Activated CD4-positive, alpha-beta memory T cell treated with anti-CD3 and anti-CD28 coated beads for 36 hours (primary cell): ENCODE results near the gene TAL1. TPM values are rescaled to one million over a fixed set of nuclear protein-coding genes. Genes with fewer than 3 reads are reported as not detected.

ENCODE experiments used
- CTCF ChIA-PET: fragments of 350-600 bp; sonication (Branson Sonifier 250); formaldehyde crosslinking; loops from one replicate; lab custom pipeline; 2021; ENCODE audit warnings: antibody characterized with exemption, inconsistent platforms; lab: Charles Lee
- POLR2A ChIA-PET: fragments of 350-600 bp; sonication (Branson Sonifier 250); formaldehyde crosslinking; loops from one replicate; lab custom pipeline; 2021; ENCODE audit warnings: antibody characterized with exemption; lab: Charles Lee
- DNase-seq: peaks from one replicate; pipeline ENCODE4 v3.0.0-alpha.2; 2020
- H3K27ac Mint-ChIP-seq: one replicate; pipeline ENCODE4 v1.8.0; 2021; ENCODE audit warnings: mixed read lengths
- H3K27me3 Mint-ChIP-seq: one replicate; pipeline ENCODE4 v1.8.0; 2021; ENCODE audit warnings: mixed read lengths
- H3K36me3 Mint-ChIP-seq: one replicate; pipeline ENCODE4 v1.8.0; 2021; ENCODE audit warnings: mixed read lengths
- H3K4me1 Mint-ChIP-seq: one replicate; pipeline ENCODE4 v1.8.0; 2021; ENCODE audit warnings: low read depth, mixed read lengths
- H3K4me3 Mint-ChIP-seq: one replicate; pipeline ENCODE4 v1.8.0; 2021; ENCODE audit warnings: mild to moderate bottlenecking, mixed read lengths
- H3K9me3 Mint-ChIP-seq: one replicate; pipeline ENCODE4 v1.8.0; 2021; ENCODE audit warnings: mixed read lengths
- intact Hi-C: fragments of 100-400 bp; cut with micrococcal nuclease; formaldehyde crosslinking; loops from one replicate; pipeline ENCODE4 v1.15.1; 2023
- total RNA-seq, 2 experiments: library from RNA; stranded (reverse); gene quantifications; one replicate each; pipeline ENCODE4 v1.2.3, GENCODE V29; 2021

TAL1 gene
- total RNA-seq, 2 experiments from 2014 or later = 0.07 TPM; not detected in 1

GRCh38 chr1:47183308-47184089, 48.5 kb downstream of the TAL1 start:
- intact Hi-C loops = no loop called here
- DNase-seq = no peak
- Mint-ChIP-seq H3K9me3 (no peaks in the 10 kb centered on the region), H3K27me3 (peaks cover 27% of the 10 kb centered on the region), H3K36me3 (no peaks in the 10 kb centered on the region), H3K4me1 (peaks cover 8% of the 10 kb centered on the region), H3K27ac (no peak overlapping the region), H3K4me3 (no peak overlapping the region)
- ChIA-PET CTCF (interaction anchor here (1.1 to 6.1 kb wide), 4 partner anchors 8 to 80 kb away, joined by 6 to 109 read pairs (median 14); partner anchors contain the start of gene PDZK1IP1), POLR2A (no interaction called here)

- H3K27me3 Mint-ChIP-seq = peaks cover 27% of the 10 kb centered on the region
- no peak overlapping the region for H3K4me3 Mint-ChIP-seq
- intact Hi-C loops = no loop called here
- no peaks in the 10 kb centered on the region for H3K36me3 Mint-ChIP-seq
- DNase-seq = no peak
- peaks cover 8% of the 10 kb centered on the region for H3K4me1 Mint-ChIP-seq
- H3K27ac Mint-ChIP-seq = no peak overlapping the region
- ChIA-PET CTCF (interaction anchor here (1.3 to 6.1 kb wide), 2 partner anchors 9 to 80 kb away, joined by 6 to 109 read pairs; partner anchors contain the start of gene PDZK1IP1), POLR2A (no interaction called here)
- no peaks in the 10 kb centered on the region for H3K9me3 Mint-ChIP-seq
Measured at GRCh38 chr1:47182676-47183235, 49.3 kb downstream of the TAL1 start.

GRCh38 chr1:47181955-47182675, 49.9 kb downstream of the TAL1 start:
- Mint-ChIP-seq H3K27me3 (peaks cover 27% of the 10 kb centered on the region), H3K36me3 (no peaks in the 10 kb centered on the region), H3K4me1 (peaks cover 8% of the 10 kb centered on the region), H3K4me3 (no peak overlapping the region), H3K27ac (no peak overlapping the region), H3K9me3 (no peaks in the 10 kb centered on the region)
- DNase-seq = no peak
- ChIA-PET CTCF (interaction anchor here (1.1 to 6.1 kb wide), 2 partner anchors 9 to 10 kb away, joined by 3 to 109 read pairs; partner anchors contain the start of gene PDZK1IP1), POLR2A (no interaction called here)
- intact Hi-C loops = no loop called here

GRCh38 chr1:47181095-47181954, 50.7 kb downstream of the TAL1 start:
- POLR2A ChIA-PET = no interaction called here
- peaks cover 8% of the 10 kb centered on the region for H3K4me1 Mint-ChIP-seq
- H3K27me3 Mint-ChIP-seq = peaks cover 27% of the 10 kb centered on the region
- no peak overlapping the region for H3K4me3 Mint-ChIP-seq
- no peak for DNase-seq
- CTCF ChIA-PET = interaction anchor here (1.1 to 6.1 kb wide), 4 partner anchors 8 to 256 kb away, joined by 3 to 109 read pairs (median 16); partner anchors contain the start of genes FOXD2 and PDZK1IP1
- no peak overlapping the region for H3K27ac Mint-ChIP-seq
- intact Hi-C loops = no loop called here
- H3K36me3 Mint-ChIP-seq = no peaks in the 10 kb centered on the region
- H3K9me3 Mint-ChIP-seq = no peaks in the 10 kb centered on the region

GRCh38 chr1:47180603-47181094, 51.4 kb downstream of the TAL1 start:
- CTCF ChIA-PET = interaction anchor here (1.1 to 6.1 kb wide), 4 partner anchors 7 to 257 kb away, joined by 3 to 109 read pairs (median 16); partner anchors contain the start of genes FOXD2 and PDZK1IP1
- POLR2A ChIA-PET = no interaction called here
- H3K4me3 Mint-ChIP-seq = no peak overlapping the region
- H3K9me3 Mint-ChIP-seq = no peaks in the 10 kb centered on the region
- no peaks in the 10 kb centered on the region for H3K36me3 Mint-ChIP-seq
- peaks cover 29% of the 10 kb centered on the region for H3K27me3 Mint-ChIP-seq
- intact Hi-C loops = no loop called here
- no peak overlapping the region for H3K27ac Mint-ChIP-seq
- H3K4me1 Mint-ChIP-seq = peaks cover 8% of the 10 kb centered on the region
- no peak for DNase-seq

- CTCF ChIA-PET = interaction anchor here (1.0 to 6.4 kb wide), 14 partner anchors 9 to 546 kb away, joined by 3 to 109 read pairs (median 8); partner anchors contain the start of genes FOXD2, PDZK1IP1 and STIL
- Mint-ChIP-seq H3K4me3 (no peak overlapping the region), H3K27me3 (peaks cover 27% of the 10 kb centered on the region), H3K36me3 (no peaks in the 10 kb centered on the region), H3K4me1 (peaks cover 8% of the 10 kb centered on the region), H3K9me3 (no peaks in the 10 kb centered on the region), H3K27ac (no peak overlapping the region)
- POLR2A ChIA-PET = no interaction called here
- intact Hi-C loops = loop anchor here (1.0 to 10.0 kb wide), 5 partner anchors 83 to 547 kb away; partner anchors contain the start of gene STIL
- DNase-seq = no peak
Measured at GRCh38 chr1:47179988-47180563, 51.9 kb downstream of the TAL1 start.

- Mint-ChIP-seq H3K4me3 (peak overlapping the region; percentile 74), H3K4me1 (peaks cover 8% of the 10 kb centered on the region), H3K27ac (no peak overlapping the region), H3K9me3 (no peaks in the 10 kb centered on the region), H3K27me3 (peaks cover 29% of the 10 kb centered on the region), H3K36me3 (no peaks in the 10 kb centered on the region)
- peak; percentile 91 for DNase-seq
- POLR2A ChIA-PET = interaction anchor here (0.8 to 1.0 kb wide), 2 partner anchors 11 to 154 kb away, joined by 3 to 6 read pairs; partner anchors contain the start of genes CMPK1 and PDZK1IP1
- intact Hi-C loops = loop anchor here (1.0 to 10.0 kb wide), 5 partner anchors 84 to 548 kb away; partner anchors contain the start of gene STIL
- CTCF ChIA-PET = interaction anchor here (0.6 to 6.4 kb wide), 45 partner anchors 9 to 810 kb away, joined by 3 to 109 read pairs (median 4); partner anchors contain the start of genes CMPK1, FOXD2, PDZK1IP1 and STIL
Measured at GRCh38 chr1:47179017-47179987, 52.7 kb downstream of the TAL1 start.

- Mint-ChIP-seq H3K27me3 (peaks cover 31% of the 10 kb centered on the region), H3K4me3 (peak overlapping the region; percentile 74), H3K4me1 (peaks cover 8% of the 10 kb centered on the region), H3K36me3 (no peaks in the 10 kb centered on the region), H3K9me3 (no peaks in the 10 kb centered on the region), H3K27ac (no peak overlapping the region)
- POLR2A ChIA-PET = interaction anchor here (1.0 kb wide), 1 partner anchor 155 kb away, joined by 3 read pairs; the partner anchor contains the start of gene CMPK1
- CTCF ChIA-PET = interaction anchor here (0.6 to 6.4 kb wide), 37 partner anchors 10 to 549 kb away, joined by 3 to 109 read pairs (median 4); partner anchors contain the start of genes FOXD2, PDZK1IP1 and STIL
- no peak for DNase-seq
- intact Hi-C loops = loop anchor here (1.0 to 10.0 kb wide), 5 partner anchors 85 to 549 kb away; partner anchors contain the start of gene STIL
Measured at GRCh38 chr1:47178654-47179016, 53.4 kb downstream of the TAL1 start.

GRCh38 chr1:47178020-47178419, 54.0 kb downstream of the TAL1 start:
- no peak for DNase-seq
- intact Hi-C loops = loop anchor here (5.0 to 10.0 kb wide), 4 partner anchors 137 to 549 kb away; partner anchors contain the start of gene STIL
- CTCF ChIA-PET = interaction anchor here (0.7 to 6.4 kb wide), 11 partner anchors 14 to 532 kb away, joined by 3 to 109 read pairs (median 6); partner anchors contain the start of genes FOXD2 and PDZK1IP1
- Mint-ChIP-seq H3K27me3 (peaks cover 31% of the 10 kb centered on the region), H3K9me3 (no peaks in the 10 kb centered on the region), H3K4me3 (no peak overlapping the region), H3K27ac (no peak overlapping the region), H3K36me3 (no peaks in the 10 kb centered on the region), H3K4me1 (peaks cover 8% of the 10 kb centered on the region)
- POLR2A ChIA-PET = no interaction called here
